ENCODE data around the gene S100A3.

GRCh38 chr1:153513023-153513422 is 36.0 kb downstream of the S100A3 start:
- TF ChIP-seq CTCF (IDR thresholded peaks at IDR 0.05; ENCODE audit: insufficient read depth, low read length, poor library complexity, severe bottlenecking): no peak
- TF ChIP-seq EZH2phosphoT487 (conservative IDR thresholded peaks at IDR 0.05; ENCODE audit: low read length): no peak

Data from SU-DHL-6 (cell line).